RWPE1 (cell line): ENCODE data around the gene EPS8L3.
"Not testable (repeated sequence)": the region's sequence is repeated elsewhere in the genome, so short reads cannot be mapped to it uniquely, and the experiment has no call there.

Experiments used
- CTCF ChIA-PET: fragments of 350-600 bp; sonication (Branson Sonifier 250); formaldehyde crosslinking; extraction: SDS; loops from one replicate; lab custom pipeline; 2021; lab: Yijun Ruan, JAX
- POLR2A ChIA-PET: fragments of 400-600 bp; formaldehyde crosslinking; extraction: SDS; loops from one replicate; lab custom pipeline; 2020; ENCODE audit warnings: antibody characterized with exemption; ENCODE audit not compliant: low non-redundant PET; lab: Yijun Ruan, JAX
- DNase-seq: peaks from one replicate; pipeline ENCODE4 v3.0.0; 2012; ENCODE audit warnings: low spot score
- H3K27ac ChIP-seq: fragments of 450-650 bp; 2 replicates; pipeline ENCODE4 v1.5.1; 2017
- TF ChIP-seq, protein P1 (sequence below): fragments of 450-650 bp; conservative IDR thresholded peaks from 2 replicates; pipeline ENCODE4 v1.5.1; 2017; ENCODE audit warnings: low read depth, mild to moderate bottlenecking

The EPS8L3 gene

GRCh38 chr1:109717729-109718128 is 46.0 kb downstream of the EPS8L3 start:
- POLR2A ChIA-PET: no interaction called here
- H3K27ac ChIP-seq: no peak overlapping the region
- TF ChIP-seq, protein P1, sequence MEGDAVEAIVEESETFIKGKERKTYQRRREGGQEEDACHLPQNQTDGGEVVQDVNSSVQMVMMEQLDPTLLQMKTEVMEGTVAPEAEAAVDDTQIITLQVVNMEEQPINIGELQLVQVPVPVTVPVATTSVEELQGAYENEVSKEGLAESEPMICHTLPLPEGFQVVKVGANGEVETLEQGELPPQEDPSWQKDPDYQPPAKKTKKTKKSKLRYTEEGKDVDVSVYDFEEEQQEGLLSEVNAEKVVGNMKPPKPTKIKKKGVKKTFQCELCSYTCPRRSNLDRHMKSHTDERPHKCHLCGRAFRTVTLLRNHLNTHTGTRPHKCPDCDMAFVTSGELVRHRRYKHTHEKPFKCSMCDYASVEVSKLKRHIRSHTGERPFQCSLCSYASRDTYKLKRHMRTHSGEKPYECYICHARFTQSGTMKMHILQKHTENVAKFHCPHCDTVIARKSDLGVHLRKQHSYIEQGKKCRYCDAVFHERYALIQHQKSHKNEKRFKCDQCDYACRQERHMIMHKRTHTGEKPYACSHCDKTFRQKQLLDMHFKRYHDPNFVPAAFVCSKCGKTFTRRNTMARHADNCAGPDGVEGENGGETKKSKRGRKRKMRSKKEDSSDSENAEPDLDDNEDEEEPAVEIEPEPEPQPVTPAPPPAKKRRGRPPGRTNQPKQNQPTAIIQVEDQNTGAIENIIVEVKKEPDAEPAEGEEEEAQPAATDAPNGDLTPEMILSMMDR: no peak
- no peak for DNase-seq
- CTCF ChIA-PET: no interaction called here

DNA sequence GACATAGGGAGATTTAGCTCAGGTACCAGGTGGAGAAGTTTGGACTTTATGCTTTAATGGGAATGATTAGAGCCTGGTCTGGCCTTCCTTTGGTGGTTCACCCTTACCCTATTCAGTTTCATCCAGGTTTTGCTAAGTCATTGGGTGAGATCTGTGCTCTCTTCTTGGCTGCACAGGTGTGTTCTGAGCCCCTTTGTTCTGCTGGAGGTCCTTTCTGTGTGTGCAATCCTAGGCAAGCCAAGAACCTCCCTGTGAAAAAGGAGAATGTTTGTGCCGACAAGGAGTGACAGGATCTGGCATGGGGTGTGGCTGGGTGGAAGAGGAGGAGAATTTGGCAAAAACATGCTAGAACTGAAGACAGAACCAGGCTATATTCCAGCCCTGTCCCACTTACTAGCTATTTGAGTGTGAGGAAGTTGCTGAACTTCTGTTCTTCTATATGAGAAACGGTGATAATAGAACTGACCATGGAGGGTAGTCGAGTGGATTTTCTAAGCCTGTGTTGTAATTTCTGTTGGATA is 47.1 kb downstream of the EPS8L3 start:
- DNase-seq: no peak
- ChIA-PET POLR2A (interaction anchor here (0.7 kb wide), 1 partner anchor 31 kb away, joined by 6 read pairs; no protein-coding TSS in a partner anchor), CTCF (no interaction called here)
- no peak overlapping the region for H3K27ac ChIP-seq
- TF ChIP-seq, protein P1: no peak

GRCh38 chr1:109716121-109716520 is 47.6 kb downstream of the EPS8L3 start:
- POLR2A ChIA-PET: no interaction called here
- CTCF ChIA-PET: no interaction called here
- H3K27ac ChIP-seq: no peak overlapping the region
- TF ChIP-seq, protein P1: no peak
- DNase-seq: no peak

DNA sequence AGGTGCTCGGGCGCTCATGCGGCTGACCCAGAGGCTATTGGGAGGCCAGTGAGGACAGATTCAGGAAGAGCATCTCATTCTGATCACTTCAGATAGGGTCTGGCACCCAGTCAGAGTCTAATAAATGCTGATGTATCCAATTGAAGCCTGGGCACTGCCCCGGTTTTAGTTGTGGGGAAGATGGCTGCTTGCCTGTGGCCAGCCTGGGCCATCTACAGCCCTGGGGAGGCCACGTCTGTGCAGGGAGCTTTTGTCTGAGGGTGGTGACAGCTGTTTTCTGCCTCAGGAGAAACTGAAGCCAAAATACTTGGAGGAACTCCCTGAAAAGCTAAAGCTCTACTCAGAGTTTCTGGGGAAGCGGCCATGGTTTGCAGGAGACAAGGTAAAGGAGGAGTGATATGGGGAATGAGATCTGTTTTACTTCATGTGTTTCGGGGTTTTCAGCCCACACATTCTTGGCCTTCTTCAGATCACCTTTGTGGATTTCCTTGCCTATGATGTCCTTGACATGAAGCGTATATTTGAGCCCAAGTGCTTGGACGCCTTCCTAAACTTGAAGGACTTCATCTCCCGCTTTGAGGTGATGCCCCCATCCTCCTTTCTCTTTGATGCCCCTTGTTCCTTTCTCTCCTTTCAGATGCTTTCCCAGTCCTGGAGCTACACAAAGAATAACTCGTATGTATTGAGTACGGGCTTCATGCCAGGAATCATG is 48.9 kb downstream of the EPS8L3 start:
- H3K27ac ChIP-seq: no peak overlapping the region
- ChIA-PET CTCF (interaction anchor here (0.7 kb wide), 1 partner anchor 160 kb away, joined by 3 read pairs; no protein-coding TSS in a partner anchor), POLR2A (no interaction called here)
- no peak for DNase-seq
- TF ChIP-seq, protein P1: no peak

- TF ChIP-seq, protein P1: no peak
- no peak overlapping the region for H3K27ac ChIP-seq
- CTCF ChIA-PET: no interaction called here
- POLR2A ChIA-PET: no interaction called here
- DNase-seq: no peak
Measured at GRCh38 chr1:109713636-109714035, 50.1 kb downstream of the EPS8L3 start.

DNA sequence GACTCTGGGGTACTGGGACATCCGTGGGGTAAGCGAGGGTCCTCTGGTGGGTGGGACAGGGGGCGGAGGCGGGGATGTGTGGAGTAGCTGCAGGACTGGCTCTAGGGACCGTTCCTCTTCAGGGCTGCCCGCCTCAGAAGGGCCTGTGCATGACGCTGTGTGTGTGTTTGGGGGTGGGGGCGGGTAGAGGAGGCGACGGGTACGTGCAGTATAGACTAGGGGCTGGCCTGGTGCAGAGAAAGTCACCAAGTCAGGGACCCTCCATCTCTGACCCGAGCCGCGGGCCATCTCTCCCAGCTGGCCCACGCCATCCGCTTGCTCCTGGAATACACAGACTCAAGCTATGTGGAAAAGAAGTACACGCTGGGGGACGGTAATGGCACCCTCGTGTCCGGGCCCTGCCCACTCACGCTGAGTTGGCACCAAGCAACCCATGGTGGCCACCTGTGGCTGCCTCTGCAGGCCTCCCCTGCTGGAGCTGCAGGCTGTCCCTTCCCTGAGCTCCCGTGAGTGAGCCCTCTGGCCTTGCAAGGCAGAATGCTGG is 51.3 kb downstream of the EPS8L3 start:
- ChIA-PET POLR2A (no interaction called here), CTCF (interaction anchor here (0.8 kb wide), 1 partner anchor 272 kb away, joined by 3 read pairs; no protein-coding TSS in a partner anchor)
- TF ChIP-seq, protein P1: no peak
- H3K27ac ChIP-seq: no peak overlapping the region
- DNase-seq: no peak

- POLR2A ChIA-PET, H3K27ac ChIP-seq, DNase-seq: not testable (repeated sequence)
- CTCF ChIA-PET: interaction anchor here (0.8 kb wide), 1 partner anchor 272 kb away, joined by 3 read pairs; no protein-coding TSS in a partner anchor
Measured at GRCh38 chr1:109711593-109712320, 52.0 kb downstream of the EPS8L3 start, which contains the start of gene GSTM5. TSS of gene GSTM5 (plus strand) at chr1:109712251. CDS start at chr1:109712313, 62 bp downstream.

GRCh38 chr1:109709822-109710221 is 53.9 kb downstream of the EPS8L3 start:
- H3K27ac ChIP-seq, CTCF ChIA-PET, POLR2A ChIA-PET: not testable (repeated sequence)

DNA sequence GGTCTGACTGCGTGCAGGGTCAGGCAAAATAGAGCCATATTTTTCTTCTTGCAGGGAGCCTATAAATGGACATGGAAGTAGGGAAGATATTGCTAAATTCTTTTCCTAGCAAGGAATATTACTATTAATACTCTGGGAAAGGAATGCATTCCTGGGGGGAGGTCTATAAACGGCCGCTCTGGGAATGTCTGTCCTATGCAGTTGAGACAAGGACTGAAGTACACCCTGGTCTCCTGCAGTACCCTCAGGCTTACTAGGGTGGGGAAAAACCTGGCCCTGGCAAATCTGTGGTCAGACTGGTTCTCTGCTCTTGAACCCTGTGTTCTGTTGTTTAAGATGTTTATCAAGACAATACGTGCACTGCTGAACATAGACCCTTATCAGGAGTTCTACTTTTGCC is 54.8 kb downstream of the EPS8L3 start:
- CTCF ChIA-PET, DNase-seq, POLR2A ChIA-PET, H3K27ac ChIP-seq: not testable (repeated sequence)

More at GRCh38 chr1:109709822-109710221, 53.9 kb downstream of the EPS8L3 start:
- DNase-seq: not testable (repeated sequence)
